Psoas muscle (tissue), 8 donors: ENCODE results near the gene FXYD2. TPM values are rescaled to one million over a fixed set of nuclear protein-coding genes. Genes with fewer than 3 reads are reported as not detected.

Experiments
- ATAC-seq, 4 donors: fragments of 200-7000 bp; cut with Tn5 transposase; one replicate each; pipeline ENCODE4 v1.9.1; 2020; ENCODE audit warnings: moderate library complexity in 3 of 4, mild to moderate bottlenecking in 2 of 4
- DNase-seq, 2 donors: peaks; one replicate each; pipeline ENCODE4 v3.0.0-alpha.2; 2020
- H3K27ac ChIP-seq: fragments of 200-600 bp; one replicate; pipeline ENCODE4 v1.8.0; 2022
- H3K27me3 ChIP-seq, 3 donors: fragments of 200-600 bp in 1 of 3; one replicate each; pipeline versions ENCODE4 v1.6.1 to v1.8.0; 2013 to 2022; ENCODE audit warnings: low read length in 2 of 3, mild to moderate bottlenecking in 2 of 3, moderate library complexity in 1 of 3; ENCODE audit not compliant: insufficient read depth in 3 of 3
- H3K36me3 ChIP-seq, 2 donors: fragments of 200-600 bp in 1 of 2; one replicate each; pipeline versions ENCODE4 v1.6.1 to v1.8.0; 2013 to 2022; ENCODE audit warnings: low read depth in 1 of 2, mild to moderate bottlenecking in 1 of 2, moderate library complexity in 1 of 2; ENCODE audit not compliant: insufficient read depth in 1 of 2
- H3K4me1 ChIP-seq: fragments of 200-600 bp; one replicate; pipeline ENCODE4 v1.8.0; 2022
- H3K4me3 ChIP-seq: fragments of 200-600 bp; one replicate; pipeline ENCODE4 v1.8.0; 2022; ENCODE audit warnings: mild to moderate bottlenecking
- H3K9me3 ChIP-seq: fragments of 200-600 bp; one replicate; pipeline ENCODE4 v1.8.0; 2022
- WGBS, 3 donors: extraction: QIAGEN DNeasy Blood & Tissue Kit; methylation state at CpG; one replicate each; pipeline versions ENCODE4 v1.1.6 to v1.1.7; 2013; 5-methylcytosine and 5-hydroxymethylcytosine counted together
- intact Hi-C, 2 donors: fragments of 100-400 bp; cut with DNase I; formaldehyde crosslinking; loops; one replicate each; pipeline versions ENCODE4 v1.11.0 to v1.14.2; 2022
- polyA plus RNA-seq, 3 donors: library from polyadenylated mRNA; stranded (reverse); fragments of 200-250 nt; gene quantifications; one replicate each; pipeline ENCODE4 v1.2.3, GENCODE V29; 2013
- total RNA-seq, 4 donors: library from RNA; stranded (reverse); fragmentation: NEBNext Ultra II Directional in 2 of 4; extraction: Animal tissue kit (Norgen Biotek cat#: 25700) in 2 of 4; gene quantifications; one replicate each; pipeline versions ENCODE4 v1.2.1 to v1.2.4, GENCODE V29; 2021 to 2023
- TF ChIP-seq, protein P1 (sequence below): fragments of 200-600 bp; IDR thresholded peaks from one replicate; pipeline ENCODE4 v1.8.0; 2022; ENCODE audit warnings: antibody characterized with exemption
- donor health status: healthy with polysubstance abuse.
- donor health status: DM: no; HTN: no; CAD: no; lungs with moderate emphysema.
- donor health status: Bipolar disorder and iron deficiency.
- donor health status: healthy.
- donor health status: DM: yes; HTN: yes; CAD: no.
- donor health status: DM: no; HTN: no; CAD: no.
- donor health status: DM: no; HTN: no; CAD: no.
- donor health status: DM: yes; HTN: yes; CAD: no.

The FXYD2 gene
- total and polyA plus RNA-seq, 7 donors, result 0.17 to 0.69 (median 0.42) TPM; not detected in 2

DNA sequence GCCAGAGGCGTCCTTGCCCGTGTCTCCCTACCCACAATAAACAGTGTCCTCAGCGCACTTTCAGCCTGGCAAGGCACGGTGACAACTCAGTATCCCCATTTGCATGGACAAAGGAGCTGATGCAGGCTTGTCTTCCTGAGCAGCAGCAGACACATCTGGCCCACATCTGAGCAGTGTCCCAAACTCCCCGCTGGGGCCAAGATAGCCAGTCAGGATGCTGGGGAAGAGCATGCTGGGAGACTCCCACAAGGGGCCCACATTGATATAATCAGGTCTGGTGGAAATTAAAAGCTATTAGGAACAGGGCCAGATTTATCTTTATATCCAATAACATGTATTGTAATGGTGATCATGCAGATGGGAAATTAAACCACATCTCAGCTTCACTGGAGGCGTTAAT is 52.2 kb downstream of the FXYD2 start:
- Histone ChIP-seq H3K27me3 (peaks cover 0 to 12% (median 0%) of the 10 kb centered on the region in 3 donors), H3K4me3 (no peak overlapping the region), H3K9me3 (no peaks in the 10 kb centered on the region), H3K36me3 (no peaks in the 10 kb centered on the region), H3K27ac (no peak overlapping the region), H3K4me1 (no peaks in the 10 kb centered on the region)
- intact Hi-C loops, result no loop called here
- TF ChIP-seq, protein P1, sequence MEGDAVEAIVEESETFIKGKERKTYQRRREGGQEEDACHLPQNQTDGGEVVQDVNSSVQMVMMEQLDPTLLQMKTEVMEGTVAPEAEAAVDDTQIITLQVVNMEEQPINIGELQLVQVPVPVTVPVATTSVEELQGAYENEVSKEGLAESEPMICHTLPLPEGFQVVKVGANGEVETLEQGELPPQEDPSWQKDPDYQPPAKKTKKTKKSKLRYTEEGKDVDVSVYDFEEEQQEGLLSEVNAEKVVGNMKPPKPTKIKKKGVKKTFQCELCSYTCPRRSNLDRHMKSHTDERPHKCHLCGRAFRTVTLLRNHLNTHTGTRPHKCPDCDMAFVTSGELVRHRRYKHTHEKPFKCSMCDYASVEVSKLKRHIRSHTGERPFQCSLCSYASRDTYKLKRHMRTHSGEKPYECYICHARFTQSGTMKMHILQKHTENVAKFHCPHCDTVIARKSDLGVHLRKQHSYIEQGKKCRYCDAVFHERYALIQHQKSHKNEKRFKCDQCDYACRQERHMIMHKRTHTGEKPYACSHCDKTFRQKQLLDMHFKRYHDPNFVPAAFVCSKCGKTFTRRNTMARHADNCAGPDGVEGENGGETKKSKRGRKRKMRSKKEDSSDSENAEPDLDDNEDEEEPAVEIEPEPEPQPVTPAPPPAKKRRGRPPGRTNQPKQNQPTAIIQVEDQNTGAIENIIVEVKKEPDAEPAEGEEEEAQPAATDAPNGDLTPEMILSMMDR, result no peak
- DNase-seq, result no peak
- no peak for ATAC-seq
- WGBS, 3 donors, result 88 to 94% (median 92%) methylated on average over 6 of the region's 6 CpGs

DNA sequence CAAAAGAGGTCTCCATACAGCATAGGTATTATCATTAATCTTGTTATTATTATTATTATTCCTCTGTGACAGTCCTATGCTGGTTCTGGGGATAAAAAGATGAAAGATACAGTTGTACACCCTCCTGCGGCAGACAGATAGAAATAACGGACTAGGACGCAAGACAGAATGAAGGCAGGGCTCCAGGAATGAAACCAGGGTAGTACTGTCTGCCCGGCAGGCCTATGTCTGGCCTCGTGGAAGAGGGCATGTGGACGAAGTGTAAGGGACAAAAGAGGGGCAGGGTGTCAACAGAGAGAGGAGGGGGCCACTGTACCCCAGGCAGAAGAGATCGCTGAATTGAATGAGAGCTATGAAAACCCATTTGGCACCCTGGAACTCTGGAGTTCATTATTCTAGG is 52.7 kb downstream of the FXYD2 start:
- Histone ChIP-seq H3K9me3 (no peaks in the 10 kb centered on the region), H3K4me1 (no peaks in the 10 kb centered on the region), H3K4me3 (no peak overlapping the region), H3K27ac (no peak overlapping the region), H3K27me3 (peaks cover 0 to 7% (median 0%) of the 10 kb centered on the region in 3 donors), H3K36me3 (no peaks in the 10 kb centered on the region)
- intact Hi-C loops, result no loop called here
- WGBS, 3 donors, result 90 to 91% (median 90%) methylated on average over 7 of the region's 7 CpGs
- ATAC-seq (no peak), DNase-seq (no peak)
- TF ChIP-seq, protein P1, result no peak

DNA sequence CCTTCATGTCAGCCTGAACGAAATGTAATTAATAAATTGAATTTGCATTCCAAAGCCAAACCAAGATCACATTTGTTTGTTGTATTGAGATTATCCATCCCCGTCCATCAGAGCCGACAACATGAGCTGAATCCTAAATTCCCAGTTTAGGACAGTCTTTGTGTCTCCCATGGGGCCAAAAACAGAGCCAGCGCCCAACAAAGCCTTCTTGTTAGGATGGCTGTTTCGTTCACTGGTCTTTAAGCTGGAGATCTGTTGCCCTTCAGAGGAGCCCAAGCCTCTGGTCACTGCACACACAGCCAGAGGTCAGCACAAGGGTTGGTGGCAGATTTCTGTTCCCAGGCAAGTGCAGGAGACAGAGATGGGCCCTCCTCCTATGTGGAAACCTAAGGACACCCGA is 53.3 kb downstream of the FXYD2 start:
- 81 to 87% (median 85%) methylated on average over 6 of the region's 6 CpGs for WGBS, 3 donors
- intact Hi-C loops, result no loop called here
- Histone ChIP-seq H3K9me3 (no peaks in the 10 kb centered on the region), H3K4me1 (no peaks in the 10 kb centered on the region), H3K27ac (no peak overlapping the region), H3K27me3 (peaks cover 0 to 7% (median 0%) of the 10 kb centered on the region in 3 donors), H3K36me3 (no peaks in the 10 kb centered on the region), H3K4me3 (no peak overlapping the region)
- TF ChIP-seq, protein P1, result no peak
- ATAC-seq, result no peak
- DNase-seq, result no peak

DNA sequence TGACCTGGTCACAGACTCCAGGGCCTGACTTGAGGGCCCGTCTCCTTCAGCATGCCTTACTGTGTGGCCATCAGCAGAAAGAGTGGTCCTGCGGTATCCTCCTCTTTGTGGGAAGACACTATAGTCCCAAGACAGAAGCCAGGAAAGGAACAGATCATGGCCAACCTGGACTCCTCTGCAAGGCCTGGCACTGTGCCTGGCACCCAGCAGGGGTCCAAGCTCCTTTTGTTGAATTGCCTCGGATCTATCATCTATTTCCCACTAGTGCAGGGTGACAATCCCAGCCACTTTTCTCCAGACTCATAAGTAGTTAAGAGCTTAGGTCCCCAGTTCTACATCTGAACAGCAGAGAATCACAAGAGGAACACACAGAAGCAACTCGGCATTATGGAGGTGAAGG is 54.5 kb downstream of the FXYD2 start:
- Histone ChIP-seq H3K36me3 (no peaks in the 10 kb centered on the region), H3K4me1 (no peaks in the 10 kb centered on the region), H3K4me3 (no peak overlapping the region), H3K27ac (no peak overlapping the region), H3K9me3 (no peaks in the 10 kb centered on the region), H3K27me3 (peaks cover 0 to 1% (median 0%) of the 10 kb centered on the region in 3 donors)
- ATAC-seq (no peak), DNase-seq (no peak)
- intact Hi-C loops, result no loop called here
- TF ChIP-seq, protein P1, result no peak
- WGBS, 3 donors, result 73 to 88% (median 74%) methylated on average over 4 of the region's 4 CpGs

Other genes starting within 250 kb of the FXYD2 start
- gene DSCAML1, start 27.5 kb downstream of the FXYD2 start, total RNA-seq, result under 1 TPM; 0.06 to 0.52 (median 0.10) TPM
- under 1 TPM; 0.04 to 0.06 (median 0.04) TPM for gene DSCAML1, start 27.5 kb downstream of the FXYD2 start, polyA plus RNA-seq
- gene FXYD6, start 51.9 kb upstream of the FXYD2 start, total RNA-seq, result 10 to 100 TPM; 10.8 to 27.9 (median 11.5) TPM
- 10 to 100 TPM; 14.0 to 17.5 (median 14.8) TPM for gene FXYD6, start 51.9 kb upstream of the FXYD2 start, polyA plus RNA-seq
- gene TMPRSS13, start 104.7 kb upstream of the FXYD2 start, total RNA-seq, result not detected
- not detected for gene TMPRSS13, start 104.7 kb upstream of the FXYD2 start, polyA plus RNA-seq
- gene IL10RA, start 161.7 kb upstream of the FXYD2 start, total RNA-seq, result 1 to 10 TPM; 1.1 to 3.9 (median 2.8) TPM
- gene IL10RA, start 161.7 kb upstream of the FXYD2 start, polyA plus RNA-seq, result under 1 TPM; 0.39 to 0.98 (median 0.78) TPM